Hematopoietic multipotent progenitor cell treated with erythropoietin and hydrocortisone succinate and interleukin-3 and kit ligand, for 4 days (in vitro differentiated cells): ENCODE data around the gene PLXDC2.
"Not testable (repeated sequence)": the region's sequence is repeated elsewhere in the genome, so short reads cannot be mapped to it uniquely, and the experiment has no call there.

Experiments used
- DNase-seq: peaks from one replicate; pipeline ENCODE4 v3.0.0-alpha.2; 2015

The PLXDC2 gene

DNA sequence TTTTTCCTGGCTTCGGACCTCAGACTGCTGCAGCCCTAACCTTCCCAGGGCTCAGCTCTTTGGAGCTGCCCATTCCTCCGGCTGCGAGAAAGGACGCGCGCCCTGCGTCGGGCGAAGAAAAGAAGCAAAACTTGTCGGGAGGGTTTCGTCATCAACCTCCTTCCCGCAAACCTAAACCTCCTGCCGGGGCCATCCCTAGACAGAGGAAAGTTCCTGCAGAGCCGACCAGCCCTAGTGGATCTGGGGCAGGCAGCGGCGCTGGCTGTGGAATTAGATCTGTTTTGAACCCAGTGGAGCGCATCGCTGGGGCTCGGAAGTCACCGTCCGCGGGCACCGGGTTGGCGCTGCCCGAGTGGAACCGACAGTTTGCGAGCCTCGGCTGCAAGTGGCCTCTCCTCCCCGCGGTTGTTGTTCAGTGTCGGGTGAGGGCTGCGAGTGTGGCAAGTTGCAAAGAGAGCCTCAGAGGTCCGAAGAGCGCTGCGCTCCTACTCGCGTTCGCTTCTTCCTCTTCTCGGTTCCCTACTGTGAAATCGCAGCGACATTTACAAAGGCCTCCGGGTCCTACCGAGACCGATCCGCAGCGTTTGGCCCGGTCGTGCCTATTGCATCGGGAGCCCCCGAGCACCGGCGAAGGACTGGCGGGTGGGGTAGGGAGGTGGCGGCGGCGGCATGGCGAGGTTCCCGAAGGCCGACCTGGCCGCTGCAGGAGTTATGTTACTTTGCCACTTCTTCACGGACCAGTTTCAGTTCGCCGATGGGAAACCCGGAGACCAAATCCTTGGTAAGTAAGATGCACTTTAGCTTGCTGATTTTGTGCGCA, at the start of gene PLXDC2:
Gene PLXDC2 (plus strand): TSS at position 22 of the 820 bp plus-strand sequence.
- DNase-seq = peak; percentile 87

DNA sequence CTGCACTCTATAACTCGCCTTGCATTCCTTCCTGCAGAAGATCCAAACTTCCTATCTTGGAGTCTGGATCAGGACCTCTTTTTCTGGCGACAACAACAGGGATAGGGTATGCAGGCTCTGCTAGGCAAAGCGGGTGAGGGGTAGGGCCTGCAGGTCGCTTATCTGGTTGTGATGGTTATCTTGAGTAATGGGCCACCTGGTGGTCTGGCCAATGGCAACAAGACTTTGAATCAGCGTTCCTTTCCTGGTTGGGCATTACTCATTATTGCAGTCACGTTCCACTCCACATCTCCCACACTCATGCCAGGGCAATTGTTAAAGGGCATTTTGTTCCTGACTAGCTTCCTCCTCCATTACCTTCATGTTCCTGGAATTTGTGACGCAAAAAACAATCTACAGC, 48.4 kb upstream of the PLXDC2 start:
- DNase-seq = no peak

DNA sequence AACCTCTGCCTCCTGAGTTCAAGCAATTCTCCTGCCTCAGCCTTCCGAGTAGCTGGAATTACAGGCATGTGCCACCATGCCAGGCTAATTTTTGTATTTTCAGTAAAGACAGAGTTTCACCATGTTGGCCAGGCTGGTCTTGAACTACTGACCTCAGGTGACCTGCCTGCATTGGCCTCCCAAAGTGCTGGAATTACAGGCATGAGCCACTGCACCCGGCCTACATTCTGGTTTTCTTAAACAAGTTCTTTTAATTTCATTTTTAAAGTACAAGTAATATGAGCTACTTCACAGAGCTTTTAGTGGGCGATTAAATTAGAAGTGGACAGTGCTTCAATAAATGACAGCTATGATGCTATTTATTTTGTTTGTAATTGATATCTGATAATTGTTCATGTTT, 46.4 kb upstream of the PLXDC2 start:
- not testable (repeated sequence) for DNase-seq

DNA sequence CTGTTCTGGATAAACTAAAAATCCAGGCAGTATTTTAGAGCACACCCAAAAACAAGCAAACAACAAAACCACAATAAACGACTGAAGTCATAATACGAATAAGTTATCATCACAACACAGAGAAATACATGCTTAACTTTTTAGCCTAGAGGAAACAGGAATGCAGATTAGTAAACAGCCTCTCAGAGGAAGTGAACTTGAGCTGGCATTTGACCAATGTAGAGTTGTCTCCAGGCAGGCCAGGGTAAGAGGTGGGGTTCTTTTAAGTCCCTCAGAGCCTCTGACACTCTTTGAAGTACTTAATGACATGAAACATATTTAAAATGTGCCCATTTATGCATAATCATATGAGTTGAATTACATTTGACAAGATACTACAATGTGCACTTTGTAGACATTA, 43.3 kb upstream of the PLXDC2 start:
- DNase-seq = peak; percentile 75

DNA sequence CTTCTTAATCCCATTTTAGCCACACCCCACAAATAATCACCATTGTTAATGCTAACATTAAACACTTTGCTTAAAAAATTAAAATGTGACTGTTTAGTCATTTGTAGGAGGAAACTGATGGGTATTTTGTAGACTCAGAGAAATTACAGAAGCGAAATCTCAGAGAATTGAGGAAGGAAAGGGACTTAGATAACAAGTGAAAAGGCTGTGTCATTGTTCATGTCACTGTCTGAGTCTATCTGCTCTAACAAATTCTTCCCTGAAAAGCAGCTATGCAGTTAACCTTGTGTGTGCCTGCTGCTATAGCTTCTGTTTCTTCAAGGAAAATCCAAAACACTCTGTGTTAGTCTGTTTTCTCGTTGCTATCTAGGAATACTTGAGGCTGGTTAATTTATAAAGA, 40.9 kb upstream of the PLXDC2 start:
- DNase-seq = peak; percentile 86

DNA sequence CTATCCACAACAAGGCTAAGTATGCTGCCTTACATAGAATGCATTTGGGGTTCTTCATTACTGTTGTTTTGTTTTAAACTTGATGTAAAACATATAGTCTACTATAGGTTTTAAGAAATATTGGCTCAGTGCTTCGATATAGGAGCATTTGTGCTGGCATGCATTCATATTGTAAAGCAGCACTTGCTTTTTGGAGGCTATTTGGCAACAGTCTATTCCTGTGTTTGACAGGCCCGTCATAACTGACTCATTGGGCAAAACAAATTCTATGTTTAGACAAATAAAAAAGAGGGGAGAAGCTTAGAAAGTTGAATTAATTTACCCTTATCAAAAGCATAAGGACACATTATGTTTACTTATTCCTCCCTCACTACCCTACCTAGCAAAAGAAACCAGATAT, 38.4 kb upstream of the PLXDC2 start:
- DNase-seq = no peak

DNA sequence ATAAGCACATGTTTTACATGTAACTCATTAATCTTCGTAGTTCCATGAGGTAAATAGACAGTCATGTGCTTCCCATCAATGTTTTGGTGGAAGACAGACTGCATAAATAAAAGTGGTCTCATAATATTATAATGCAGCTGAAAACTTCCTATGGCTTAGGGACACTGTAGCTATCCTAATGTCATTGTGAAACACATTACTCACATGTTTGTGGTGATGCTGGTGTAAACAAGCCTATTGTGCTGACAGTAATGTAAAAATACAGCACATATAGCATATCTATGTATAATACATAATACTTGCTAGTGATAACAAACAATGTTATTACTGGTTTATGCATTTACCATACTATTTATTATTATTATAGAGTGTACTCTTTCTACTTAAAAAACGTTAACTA, 37.2 kb upstream of the PLXDC2 start:
- no peak for DNase-seq

DNA sequence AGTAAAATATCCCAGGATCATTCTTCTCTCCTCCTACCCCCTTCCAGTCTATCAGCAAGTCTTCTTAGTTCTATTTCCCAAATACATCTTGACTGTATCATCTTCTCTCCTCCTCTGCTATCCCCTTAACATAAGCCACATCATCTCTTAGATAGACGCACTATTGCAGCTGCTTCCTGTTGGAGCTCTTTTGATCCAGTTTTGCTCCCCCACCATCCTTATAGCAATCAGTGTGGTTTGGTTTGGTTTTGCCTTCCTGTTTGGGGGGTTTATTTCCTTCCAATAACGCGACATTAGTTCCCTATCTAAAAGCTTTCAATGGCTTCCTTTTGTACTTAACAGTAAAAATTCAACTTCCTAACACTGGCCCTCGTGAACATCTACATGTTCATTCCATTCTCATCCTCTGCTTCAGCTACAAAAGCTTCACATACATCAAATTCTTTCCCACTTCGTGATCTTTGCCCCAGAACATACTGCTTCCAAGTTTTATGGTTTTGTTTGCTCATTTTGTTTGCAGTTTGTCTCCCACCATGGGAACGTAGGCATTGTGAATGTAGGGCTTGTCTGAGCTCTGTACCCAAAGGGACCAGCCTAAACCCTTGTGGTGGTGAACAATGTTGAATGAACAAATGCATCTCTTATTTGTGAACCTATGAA, 33.7 kb upstream of the PLXDC2 start:
- DNase-seq = peak; percentile 63

DNA sequence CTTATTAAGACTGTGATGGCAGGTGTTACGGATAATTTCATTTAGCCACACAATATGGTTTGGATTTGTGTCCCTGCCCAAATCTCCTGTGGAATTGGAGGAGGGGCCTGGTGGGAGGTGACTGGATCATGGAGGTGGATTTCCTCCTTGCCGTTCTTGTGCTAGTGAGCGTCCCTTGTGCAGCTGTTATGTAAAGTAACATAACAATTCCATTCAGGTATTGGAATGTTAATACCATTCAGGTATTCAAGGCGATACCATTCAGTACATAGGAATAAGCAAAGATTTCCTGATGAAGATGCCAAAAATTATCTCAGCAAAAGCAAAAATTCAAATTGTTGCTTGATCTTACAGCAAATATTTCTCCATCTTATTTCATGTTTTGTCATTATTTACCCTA, 32.5 kb upstream of the PLXDC2 start:
- no peak for DNase-seq

DNA sequence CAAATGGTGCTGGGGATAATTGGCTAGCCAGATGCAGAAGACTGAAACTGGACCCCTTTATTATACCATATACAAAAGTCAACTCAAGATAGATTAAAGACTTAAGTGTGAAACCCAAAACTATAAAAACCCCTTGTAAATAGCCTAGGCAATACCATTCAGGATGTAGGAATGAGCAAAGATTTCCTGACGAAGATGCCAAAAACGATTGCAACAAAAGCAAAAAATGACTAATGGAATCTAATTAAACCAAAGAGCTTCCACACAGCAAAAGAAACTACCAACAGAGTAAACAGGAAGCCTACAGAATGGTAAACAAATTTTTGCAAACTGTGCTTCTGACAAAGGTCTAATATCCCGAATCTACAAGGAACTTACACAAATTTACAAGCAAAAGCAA, 30.9 kb upstream of the PLXDC2 start:
- DNase-seq = no peak

DNA sequence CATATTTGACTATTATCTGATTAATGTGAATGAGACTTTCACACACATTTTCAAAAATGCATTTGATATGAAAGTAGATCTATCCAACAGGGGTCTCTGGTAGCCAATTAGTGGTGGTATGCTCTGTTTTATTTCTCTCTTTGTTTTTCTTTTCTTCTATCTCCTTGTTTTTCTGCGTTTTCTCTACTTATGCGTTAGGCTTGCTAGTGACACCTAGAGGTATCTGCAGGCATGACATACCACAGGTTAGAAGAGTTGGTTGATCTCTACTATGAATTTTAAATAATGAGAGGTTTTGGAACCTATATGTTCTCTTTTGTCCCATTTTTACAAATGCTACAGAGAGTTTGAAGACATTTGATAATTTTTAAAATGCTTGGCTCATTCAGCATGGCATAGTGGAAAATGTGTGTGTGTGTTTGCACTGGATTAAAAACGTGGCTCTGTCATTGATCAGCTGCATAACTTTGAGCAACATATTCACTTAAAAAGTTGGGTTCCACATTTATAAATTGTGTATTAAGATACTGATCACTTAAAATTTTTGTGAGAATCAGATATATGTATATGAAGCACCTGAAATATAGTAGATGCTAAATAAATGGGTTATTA, 28.1 kb upstream of the PLXDC2 start:
- DNase-seq = peak; percentile 91

DNA sequence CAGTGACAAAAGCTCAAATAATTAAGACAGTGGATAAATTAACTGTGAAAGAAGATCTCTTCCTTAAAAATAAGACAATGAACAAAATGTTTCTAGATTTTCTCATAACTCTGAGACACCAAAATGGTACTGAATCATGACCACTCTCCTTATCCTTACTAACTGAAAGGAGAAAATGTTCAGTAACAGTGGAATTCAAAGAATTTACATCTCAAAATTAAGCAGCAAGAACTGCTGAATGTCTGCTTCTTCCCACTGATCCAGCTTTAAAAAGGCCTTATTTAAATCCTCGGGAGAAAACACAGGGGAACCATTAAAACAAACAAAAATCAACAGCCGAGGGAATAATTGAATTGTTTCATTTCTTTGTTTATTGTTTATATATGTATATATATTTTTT, 27.3 kb upstream of the PLXDC2 start:
- DNase-seq = no peak

DNA sequence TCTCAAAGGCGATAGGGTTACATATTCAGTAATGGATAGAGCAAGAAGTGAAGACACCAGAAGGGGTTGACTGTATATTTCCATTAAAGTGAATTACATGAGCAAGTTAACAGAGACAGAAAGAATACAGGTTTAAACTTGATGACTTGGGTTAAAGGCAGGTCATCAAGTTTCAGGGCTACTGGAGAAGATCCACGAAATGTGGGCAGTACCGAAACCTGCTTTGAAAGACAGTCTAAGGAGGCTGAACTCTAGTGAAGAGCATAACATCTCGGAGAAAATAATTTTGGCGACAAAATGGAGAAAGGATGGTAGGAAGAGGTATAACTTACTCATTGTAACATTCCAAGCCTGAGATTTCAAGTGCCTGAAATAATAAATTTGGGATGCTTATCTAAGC, 26.6 kb upstream of the PLXDC2 start:
- no peak for DNase-seq

DNA sequence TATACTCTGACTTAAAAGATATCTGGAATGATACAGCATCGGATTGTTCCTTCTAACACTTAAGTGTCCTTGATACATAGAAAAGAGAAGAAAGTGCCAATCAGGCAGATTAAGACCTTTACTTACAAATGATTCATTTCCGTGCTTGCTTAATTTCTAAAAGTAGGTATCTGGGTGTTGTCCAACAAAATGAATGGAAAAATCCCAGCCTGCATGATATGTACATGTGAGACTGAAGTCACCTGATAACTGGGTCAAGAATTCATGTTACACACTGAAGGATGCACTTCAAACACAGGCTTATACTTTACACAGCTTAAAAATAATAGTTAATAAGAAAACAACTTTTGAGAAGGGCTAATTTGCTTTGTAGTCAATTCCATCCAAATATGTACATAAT, 25.2 kb upstream of the PLXDC2 start:
- no peak for DNase-seq

DNA sequence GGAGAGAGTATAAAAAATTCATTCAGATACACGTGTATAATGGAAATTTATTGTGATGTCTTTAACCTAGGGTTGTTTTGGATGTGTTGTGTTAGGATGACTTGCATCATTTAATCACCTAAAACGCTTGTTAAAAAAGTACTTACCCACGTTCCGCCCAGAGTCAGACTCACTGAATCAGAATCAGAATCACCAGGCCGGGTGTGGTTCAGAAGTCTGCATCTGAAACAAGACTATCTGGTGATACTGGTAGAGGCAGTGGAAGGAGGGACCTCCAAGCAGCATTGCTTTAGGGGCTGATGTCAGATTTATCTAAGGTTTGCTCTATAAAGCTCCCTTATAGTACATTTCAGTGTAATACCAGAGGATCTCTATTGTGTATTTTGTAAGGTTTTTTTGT, 20.5 kb upstream of the PLXDC2 start:
- DNase-seq = peak; percentile 44

DNA sequence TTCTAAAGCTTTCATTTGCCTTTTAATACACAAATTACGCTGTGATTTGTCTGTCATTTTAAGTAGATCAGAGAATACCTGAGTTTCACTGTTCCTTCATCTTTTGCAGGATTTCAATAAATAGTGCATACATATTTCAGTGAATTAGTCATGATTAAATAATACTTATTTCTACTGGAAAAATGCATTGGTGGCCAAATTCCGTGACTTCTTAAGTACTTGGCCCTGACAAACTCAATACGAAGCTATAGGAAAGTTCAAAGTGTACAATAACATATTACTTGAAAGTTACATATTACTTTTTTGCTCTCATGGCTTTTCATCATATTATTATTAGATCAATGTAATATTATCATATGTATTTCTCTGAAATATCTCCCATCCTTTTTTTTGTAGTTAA, 16.1 kb upstream of the PLXDC2 start:
- DNase-seq = no peak

DNA sequence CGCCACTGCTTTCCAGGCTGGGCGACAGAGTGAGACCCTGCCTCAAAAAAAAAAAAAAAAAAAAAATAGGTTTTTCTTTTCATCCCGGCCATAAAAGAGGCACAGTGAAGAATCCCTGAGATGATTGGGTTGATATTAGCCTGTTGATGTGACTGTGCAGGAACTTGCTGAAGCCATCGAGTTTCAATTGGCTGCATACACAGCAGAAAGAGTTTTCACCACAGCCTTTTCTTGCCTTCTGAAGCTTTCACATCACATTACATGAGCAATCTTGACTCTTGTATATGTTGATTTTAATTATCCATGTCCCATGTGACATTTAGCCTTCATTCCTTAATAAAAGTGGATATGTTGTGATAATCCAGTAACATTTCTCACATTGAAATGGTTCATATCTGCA, 14.9 kb upstream of the PLXDC2 start:
- no peak for DNase-seq

DNA sequence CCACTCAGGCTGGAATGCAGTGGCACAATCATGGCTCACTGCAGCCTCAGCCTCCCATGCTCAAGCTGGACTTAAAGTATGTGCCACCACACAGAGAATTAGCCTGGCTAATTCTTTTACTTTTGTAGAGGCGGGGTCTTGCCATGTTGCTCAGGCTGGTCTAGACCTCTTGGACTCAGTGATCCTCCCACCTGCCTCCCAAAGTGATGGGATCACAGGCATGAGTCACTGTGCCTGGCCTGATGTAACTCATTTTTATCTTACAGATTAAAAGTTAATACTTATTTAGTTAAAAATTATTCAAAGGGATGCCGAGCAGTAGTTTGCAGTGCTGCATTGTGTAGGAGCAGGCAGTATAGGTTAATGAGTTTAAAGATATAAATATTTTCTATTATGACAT, 12.6 kb upstream of the PLXDC2 start:
- no peak for DNase-seq

DNA sequence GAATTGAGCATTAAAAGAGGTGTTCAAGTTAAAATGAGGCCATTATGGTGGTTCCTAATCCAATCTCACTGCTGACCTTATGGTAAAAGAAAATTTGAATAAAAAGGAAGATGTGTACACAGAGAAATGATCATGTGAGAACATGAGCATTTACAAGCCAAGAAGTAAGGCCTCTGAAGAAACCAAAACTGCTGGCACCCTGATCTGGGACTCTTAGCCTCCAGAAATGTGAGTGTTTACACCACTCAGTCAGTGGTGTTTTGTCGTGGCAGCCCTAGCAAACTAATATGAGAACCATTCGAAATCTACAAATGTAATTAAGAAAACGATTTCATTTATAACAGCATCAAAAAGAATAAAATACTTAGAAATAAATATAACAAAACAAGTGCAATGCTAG, 6.8 kb upstream of the PLXDC2 start:
- no peak for DNase-seq

DNA sequence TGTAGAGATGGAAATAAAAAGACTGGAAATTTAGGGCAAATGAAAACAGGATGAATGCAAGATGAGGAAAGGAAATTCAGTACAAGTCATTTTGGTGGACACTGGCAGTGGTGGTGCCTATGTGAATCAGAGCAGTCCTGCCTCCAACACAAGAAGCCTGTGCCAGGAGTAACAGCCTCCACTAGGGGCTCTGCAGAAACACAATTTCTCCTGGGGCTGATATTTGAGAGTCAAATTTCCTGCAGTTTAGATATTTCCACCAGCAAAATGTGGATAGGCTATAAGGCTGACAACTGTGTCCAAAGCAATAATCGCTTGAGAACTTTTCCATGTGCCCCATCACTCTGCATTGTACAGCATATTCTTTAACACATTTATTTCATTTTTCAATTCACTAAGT, 4.7 kb upstream of the PLXDC2 start:
- DNase-seq = peak; percentile 74

DNA sequence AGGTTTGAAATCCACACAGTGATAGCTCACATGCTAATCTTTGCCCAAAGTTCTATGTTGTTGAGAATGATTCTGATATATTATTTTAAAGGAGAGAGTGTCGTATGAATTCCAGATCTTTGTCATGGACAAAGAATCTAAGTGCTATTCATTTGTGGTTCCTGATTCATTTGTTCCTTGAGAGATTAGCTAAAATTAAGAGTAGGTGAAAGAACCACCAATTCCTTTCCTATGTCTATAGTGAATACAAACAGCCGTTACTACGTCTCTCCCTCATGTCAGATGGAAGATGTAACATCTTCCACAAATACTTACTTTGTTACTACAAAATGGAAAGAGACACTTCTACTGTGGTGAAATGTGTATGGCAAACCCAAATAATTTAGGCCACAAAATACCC, 3.3 kb upstream of the PLXDC2 start:
- DNase-seq = no peak

DNA sequence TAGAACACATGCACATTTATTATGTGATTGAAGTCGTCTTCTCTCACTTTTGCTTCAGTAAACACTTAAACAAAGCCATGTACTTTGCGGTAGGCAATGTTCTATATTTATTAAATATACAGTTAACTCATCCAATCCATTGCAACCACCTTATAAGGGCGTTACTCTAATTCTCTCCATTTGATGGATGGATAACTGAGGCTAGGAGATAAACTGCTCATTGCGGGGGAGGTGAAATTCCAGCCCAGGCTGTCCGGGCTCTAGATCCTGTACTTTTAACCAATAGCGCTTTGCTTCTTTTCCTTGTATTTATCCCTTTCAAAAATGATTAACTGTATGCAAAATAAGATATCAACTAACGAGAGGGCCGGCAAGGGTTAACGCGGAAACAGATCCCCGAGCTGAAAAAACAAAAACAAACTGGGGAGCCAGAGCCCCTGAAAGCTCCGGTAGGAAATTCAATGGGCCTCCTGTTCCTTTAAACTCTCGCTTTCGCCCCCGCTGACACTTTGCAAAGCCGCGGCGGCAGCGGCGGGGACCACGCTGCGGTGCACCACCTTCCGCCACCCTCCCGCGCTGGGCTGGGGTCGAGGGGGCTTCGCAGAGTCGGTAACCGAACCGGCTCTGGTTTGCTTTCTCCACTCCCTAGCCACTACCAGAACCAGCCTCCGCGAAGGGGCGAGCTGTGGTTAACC, 1.0 kb upstream of the PLXDC2 start:
- DNase-seq = peak; percentile 74

DNA sequence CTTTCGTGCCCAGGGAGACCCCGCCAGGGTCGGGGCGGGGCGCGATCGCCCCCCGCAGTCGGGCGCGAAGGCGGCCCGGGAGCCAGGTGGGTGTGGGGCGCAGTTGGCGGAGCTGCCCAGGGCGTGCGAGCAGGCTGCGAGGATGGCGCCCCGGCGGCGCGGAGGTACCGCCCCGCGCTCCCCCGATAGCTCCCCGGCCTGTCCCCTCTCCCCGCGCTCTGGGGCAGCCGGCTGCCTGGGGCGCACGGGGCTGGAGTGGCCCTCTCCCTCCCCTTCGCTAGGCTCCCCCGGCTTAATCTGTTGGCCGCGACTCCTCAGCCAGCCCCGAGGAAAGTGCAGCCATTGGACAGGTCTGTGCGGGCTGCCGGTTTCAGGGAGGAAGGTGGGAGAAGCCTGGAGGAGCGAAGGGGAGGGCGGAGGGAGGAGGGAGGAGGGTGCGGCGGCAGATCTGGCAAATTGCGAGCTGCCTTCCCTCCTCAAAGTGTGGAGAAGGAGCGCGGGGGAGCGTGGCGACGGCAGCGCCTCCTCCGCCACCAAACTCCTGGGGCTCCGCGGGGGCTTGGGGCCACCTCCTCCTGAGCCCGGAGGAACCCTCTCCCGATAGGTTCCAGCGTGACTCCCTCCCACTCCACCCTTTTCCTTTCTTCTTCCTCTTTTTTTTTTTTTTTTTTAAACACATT, 361 bp upstream of the PLXDC2 start:
- DNase-seq = peak; percentile 87
